Dermis blood vessel endothelial cell (primary cell): ENCODE results near the gene UPF2. TPM values are rescaled to one million over a fixed set of nuclear protein-coding genes. Genes with fewer than 3 reads are reported as not detected.
"Not testable (repeated sequence)": the region's sequence is repeated elsewhere in the genome, so short reads cannot be mapped to it uniquely, and the experiment has no call there.

Experiments
- DNase-seq: peaks from one replicate; pipeline ENCODE4 v3.0.0; 2010
- total RNA-seq: library from RNA; depleted of rRNA; stranded (reverse); fragments of >200 nt; gene quantifications from 2 replicates; pipeline ENCODE4 v1.2.3, GENCODE V29; 2014

UPF2 gene
- total RNA-seq, 1 donor from 2014 or later: 21.8 TPM

DNA sequence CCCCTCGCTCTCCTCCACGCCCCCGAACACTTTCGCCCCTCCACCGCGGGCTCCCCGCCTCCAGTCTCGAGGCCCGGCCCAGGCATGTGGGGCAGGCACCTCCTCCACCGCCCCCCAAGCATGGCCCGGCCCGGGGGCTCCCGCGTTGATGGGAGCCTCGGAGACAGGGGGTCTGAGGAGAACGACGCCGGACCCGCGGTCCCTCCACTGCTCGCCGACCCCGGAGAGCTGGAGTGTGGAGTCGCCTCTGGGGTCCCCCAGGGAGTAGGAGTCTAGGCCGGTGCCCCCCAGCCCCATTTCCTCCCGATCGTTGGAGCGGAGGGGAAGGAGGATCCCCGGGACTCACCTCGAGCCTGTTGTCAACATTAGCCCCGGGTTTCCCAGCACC, 206 bp downstream of the UPF2 start:
- DNase-seq: peak; percentile 51

- DNase-seq: peak; percentile 54
These were observed 722 bp downstream of the UPF2 start for GRCh38 chr10:12041766-12042408.

DNA sequence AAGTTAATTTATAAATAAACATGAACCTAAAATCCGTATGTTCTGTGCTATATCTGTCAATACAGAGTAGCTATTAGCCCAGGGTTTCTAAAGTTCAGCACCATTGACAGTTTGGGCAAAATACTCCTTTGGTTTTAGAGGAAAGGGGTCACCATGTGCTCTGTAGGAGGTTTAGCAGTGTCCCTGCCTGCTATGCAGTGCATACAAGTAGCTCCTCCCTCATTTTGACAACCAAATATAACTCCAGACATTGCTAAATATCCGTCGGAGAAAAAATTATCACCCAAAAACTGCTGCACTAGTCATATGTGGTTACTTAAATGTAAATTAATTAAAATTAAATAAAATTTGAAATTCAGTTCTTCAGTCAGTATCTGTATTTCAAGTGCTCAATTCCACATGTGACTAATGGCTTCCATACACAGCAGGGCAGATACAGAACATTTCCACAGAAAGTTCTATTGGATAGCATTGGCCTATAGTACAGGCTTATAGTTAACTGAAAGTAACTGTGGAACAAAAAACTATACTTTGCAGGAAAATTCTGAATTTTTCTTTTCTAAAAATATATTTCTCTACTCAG, 6.4 kb downstream of the UPF2 start:
- no peak for DNase-seq

DNA sequence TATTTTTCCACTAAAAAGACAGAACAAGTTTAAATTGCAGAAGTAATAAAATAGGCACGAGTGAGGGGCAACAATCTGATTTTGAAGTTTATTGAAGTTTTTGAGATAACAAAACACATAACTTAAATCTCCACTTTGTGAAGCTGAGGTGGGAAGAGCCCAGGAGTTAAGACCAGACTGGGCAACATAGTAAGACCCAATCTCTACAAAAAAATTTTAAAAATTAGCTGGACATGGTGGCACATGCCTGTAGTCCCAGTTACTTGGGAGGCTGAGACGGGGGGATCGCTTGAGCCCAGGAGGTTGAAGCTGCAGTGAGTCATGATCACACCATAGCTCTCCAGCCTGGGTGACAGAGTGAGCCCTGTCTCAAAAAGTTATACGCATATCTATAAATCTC, 11.2 kb downstream of the UPF2 start:
- no peak for DNase-seq

- no peak for DNase-seq
These were observed 15.1 kb downstream of the UPF2 start for GRCh38 chr10:12027539-12027938.

DNA sequence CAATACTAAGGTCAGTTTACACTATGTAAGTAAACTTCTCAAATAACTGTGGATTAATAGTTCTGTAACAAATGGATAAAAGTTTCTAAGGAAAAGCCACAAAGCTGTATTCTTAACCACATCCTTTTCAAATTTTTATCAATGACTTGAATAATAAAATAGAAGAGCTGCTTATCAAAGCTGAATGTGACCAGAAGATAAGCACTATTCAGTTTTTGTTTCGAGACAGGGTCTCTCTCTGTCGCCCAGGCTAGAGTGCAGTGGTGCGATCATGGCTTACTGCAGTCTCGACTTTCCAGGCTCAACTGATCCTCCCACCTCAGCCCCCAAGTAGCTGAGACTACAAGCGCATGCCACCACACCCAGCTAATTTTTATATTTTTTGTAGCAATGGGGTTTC, 17.0 kb downstream of the UPF2 start:
- DNase-seq: no peak

GRCh38 chr10:12022580-12023257, 19.9 kb downstream of the UPF2 start:
- no peak for DNase-seq

- no peak for DNase-seq
These were observed 22.0 kb downstream of the UPF2 start for GRCh38 chr10:12020574-12020973.

DNA sequence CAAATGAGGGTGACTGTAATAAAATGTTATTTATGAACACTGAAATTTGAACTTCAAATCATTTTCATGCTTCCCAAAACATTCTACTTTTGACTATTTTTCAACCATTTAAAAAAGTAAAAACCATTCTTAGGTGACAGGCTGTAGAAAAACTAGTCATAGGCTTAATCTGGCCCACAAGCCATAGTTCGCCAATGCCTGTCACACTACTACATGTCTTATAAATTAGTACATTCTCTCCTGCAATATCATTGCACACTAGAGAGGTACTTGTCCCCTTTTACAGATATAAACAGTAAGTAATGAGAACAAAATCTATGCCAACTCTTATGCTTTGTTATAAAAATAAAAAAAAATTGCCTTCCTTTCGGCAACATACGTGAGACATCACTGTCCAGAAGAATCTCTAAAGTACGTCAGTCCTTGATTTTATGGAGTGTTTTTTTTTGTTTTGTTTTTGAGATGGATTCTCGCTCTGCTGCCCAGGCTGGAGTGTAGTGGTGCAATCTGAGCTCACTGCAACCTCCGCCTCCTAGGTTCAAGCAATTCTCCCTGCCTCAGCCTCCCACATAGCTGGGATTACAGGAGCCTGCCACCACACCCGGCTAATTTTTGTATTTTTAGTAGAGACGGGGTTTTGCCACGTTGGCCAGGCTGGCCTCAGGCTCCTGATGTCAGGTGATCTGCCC, 23.2 kb downstream of the UPF2 start:
- DNase-seq: no peak

- DNase-seq: no peak
These were observed 23.9 kb downstream of the UPF2 start for GRCh38 chr10:12018438-12019282.

DNA sequence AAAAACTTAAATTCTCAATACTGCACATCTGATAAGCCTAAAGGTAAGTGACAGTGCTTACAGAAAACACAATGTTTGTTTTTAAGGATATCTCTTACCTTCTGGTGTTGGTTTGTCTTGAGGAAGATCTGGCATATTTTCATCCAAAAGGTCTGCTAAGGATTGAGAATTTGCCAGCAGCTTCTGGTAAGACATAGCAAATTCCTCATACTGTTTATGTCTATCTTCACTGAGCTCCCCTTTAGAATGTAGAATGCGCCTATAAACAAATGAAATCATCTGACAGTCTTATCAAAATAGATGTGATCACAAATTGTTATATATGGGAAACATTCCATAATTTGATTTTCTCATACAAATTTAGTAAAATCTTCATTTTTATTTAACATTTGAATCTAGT, 28.7 kb downstream of the UPF2 start:
- no peak for DNase-seq

DNA sequence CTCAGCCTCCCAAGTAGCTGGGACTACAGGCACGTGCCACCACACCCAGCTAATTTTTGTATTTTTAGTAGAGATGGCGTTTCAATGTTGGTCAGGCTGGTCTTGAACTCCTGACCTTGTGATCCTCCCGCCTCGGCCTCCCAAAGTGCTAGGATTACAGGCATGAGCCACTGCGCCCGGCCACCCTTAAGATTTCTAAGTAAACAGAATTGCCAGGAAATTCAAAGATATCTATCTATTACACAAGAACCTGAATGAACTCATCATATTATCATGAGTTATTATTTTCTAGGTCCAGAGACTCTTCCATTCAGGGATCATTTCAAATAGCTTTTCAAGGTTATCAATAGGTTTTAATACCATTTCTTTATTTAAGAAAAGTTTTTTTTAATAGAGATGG, 29.2 kb downstream of the UPF2 start:
- not testable (repeated sequence) for DNase-seq

- no peak for DNase-seq
These were observed 32.3 kb downstream of the UPF2 start for GRCh38 chr10:12010353-12010752.

GRCh38 chr10:12008842-12009241, 33.8 kb downstream of the UPF2 start:
- DNase-seq: not testable (repeated sequence)

GRCh38 chr10:12006671-12007070, 35.9 kb downstream of the UPF2 start:
- DNase-seq: no peak

DNA sequence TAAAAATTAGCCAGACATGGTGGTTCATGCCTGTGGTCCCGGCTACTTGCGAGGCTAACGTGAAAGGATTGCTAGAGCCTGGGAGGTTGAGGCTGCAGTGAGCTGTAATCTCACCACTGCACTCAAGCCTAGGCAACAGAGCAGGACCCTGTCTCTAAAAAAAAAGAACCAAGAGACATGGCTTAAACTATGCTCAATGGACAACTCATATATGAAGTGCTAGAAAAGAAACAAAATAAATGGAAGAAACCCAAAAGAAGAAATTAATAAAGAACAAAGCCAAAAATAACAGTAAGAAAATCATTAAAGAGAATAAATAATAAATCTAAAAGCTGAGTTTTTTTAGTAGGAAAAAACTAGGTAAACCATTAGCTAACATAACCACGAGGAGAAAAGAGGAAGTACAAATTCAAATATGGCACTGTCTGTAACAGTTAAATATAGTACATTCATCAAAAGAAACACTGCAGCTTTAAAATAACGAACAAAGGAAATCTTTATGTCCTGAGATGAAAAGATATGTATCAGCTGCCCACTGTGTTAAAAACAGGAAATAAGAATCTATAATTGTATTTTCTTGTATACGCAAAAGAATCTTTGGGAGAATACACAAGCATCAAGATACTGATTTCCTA, 48.7 kb downstream of the UPF2 start:
- DNase-seq: peak; percentile 48

DNA sequence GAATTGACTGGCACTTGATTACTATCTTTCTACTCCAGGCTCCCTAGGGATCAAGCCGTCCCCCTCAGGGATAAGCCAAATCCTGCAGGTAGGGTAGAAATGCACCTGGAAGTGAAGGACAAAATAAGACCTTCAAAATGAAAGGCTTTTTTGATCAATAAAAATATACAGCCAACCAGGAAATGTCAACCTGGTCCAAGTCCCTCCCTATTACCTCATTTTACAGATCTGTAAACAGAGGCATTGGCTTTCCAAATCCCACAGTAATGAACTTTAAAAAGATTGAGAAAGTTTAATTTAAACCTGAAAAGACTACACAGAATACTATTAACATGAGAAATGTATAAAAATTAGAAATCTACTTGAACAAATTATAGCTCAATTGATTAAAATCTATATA, 53.7 kb downstream of the UPF2 start:
- DNase-seq: no peak

DNA sequence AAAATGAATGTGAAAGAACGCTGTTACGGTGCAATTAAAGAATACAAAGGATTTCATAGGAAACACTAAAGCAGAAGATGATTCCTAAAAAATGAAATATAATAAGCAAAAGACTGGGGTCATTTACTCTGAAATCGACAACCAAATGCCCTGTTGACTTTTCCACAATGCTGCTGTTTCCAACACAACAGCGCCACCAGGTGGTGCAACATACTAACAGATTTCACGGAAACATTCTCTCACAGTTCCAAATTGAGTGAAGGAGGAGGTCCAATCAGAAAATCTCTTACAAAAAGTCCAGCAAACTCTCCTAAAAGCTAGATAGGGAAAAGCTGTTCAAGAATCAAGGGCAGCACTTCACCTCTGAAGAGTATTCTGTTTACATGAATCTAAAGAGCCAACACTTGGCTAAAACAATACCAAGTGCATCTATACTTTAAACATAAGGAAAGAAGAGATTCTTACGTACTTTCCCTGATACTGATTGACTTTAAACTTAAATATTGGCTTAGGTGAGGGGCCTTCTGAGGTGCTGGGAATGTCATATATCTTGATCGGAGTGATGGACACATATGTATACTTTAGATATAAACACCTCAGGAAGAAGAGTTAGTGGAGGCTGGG, 55.9 kb downstream of the UPF2 start:
- DNase-seq: peak; percentile 91

DNA sequence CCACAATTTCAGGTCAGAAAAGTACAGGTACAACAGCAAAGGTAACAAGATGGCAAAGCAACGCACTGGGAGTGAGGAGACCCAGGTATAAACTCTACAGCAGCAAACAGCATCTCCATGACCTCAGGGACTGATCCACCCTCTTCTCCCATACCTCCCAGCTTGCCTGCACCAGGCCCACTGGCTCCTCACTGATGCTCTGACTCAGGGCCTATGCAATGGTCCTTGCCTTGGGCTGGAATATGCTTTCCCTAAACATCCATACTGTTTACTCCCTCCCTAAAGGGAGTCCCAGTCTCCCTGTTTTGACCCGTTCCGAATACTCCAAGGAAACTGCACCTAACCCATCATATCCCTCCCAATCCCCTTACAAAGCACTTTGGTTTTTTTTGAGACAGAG, 60.4 kb downstream of the UPF2 start:
- no peak for DNase-seq

GRCh38 chr10:11975795-11976194, 66.8 kb downstream of the UPF2 start:
- no peak for DNase-seq

DNA sequence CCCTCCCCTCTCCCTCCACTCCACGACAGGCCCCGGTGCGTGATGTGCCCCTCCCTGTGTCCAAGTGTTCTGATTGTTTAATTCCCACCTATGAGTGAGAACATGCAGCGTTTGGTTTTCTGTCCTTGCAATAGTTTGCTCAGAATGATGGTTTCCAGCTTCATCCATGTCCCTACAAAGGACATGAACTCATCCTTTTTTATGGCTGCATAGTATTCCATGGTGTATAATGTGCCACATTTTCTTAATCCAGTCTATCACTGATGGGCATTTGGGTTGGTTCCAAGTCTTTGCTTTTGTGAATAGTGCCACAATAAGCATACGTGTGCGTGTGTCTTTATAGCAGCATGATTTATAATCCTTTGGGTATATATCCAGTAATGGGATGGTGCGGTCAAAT, 70.1 kb downstream of the UPF2 start:
- not testable (repeated sequence) for DNase-seq

- DNase-seq: no peak
These were observed 80.4 kb downstream of the UPF2 start for GRCh38 chr10:11962176-11962575.
